IMR-90 (cell line): ENCODE data around the gene PRKAR1B. TPM values are rescaled to one million over a fixed set of nuclear protein-coding genes. Genes with fewer than 3 reads are reported as not detected.

Experiments used
- ATAC-seq: fragments of 200-7000 bp; cut with Tn5 transposase; 2 replicates; pipeline ENCODE4 v1.9.1; 2020; ENCODE audit warnings: low read depth, mild to moderate bottlenecking, moderate library complexity
- BruUV-seq: library from RNA; stranded (reverse); fragments of 400-500 nt; replicated peaks from 2 replicates; lab custom pipeline; 2021; lab: Mats Ljungman, UMichigan
- CTCF ChIA-PET: fragments of 300-600 bp; formaldehyde crosslinking; extraction: SDS; loops from one replicate; lab custom pipeline; 2021; ENCODE audit warnings: antibody characterized with exemption; lab: Yijun Ruan, JAX
- POLR2A ChIA-PET: fragments of 300-600 bp; sonication (Branson Sonifier 250); formaldehyde crosslinking; loops from one replicate; lab custom pipeline; 2022; ENCODE audit warnings: antibody characterized with exemption; ENCODE audit not compliant: unreplicated experiment; lab: Charles Lee
- DNase-seq: peaks from one replicate; pipeline ENCODE4 v3.0.0; 2013
- H2AFZ ChIP-seq: replicated peaks from 2 replicates; pipeline ENCODE3; 2013; ENCODE audit warnings: low read length, mild to moderate bottlenecking; ENCODE audit not compliant: poor library complexity
- H2AK5ac ChIP-seq: 2 replicates; pipeline ENCODE4 v1.6.1; 2013; ENCODE audit warnings: low read depth, low read length, inconsistent platforms
- H2AK9ac ChIP-seq: replicated peaks from 2 replicates; pipeline ENCODE3; 2013; ENCODE audit warnings: mild to moderate bottlenecking, low read depth, low read length, moderate library complexity; ENCODE audit not compliant: poor library complexity
- H2BK120ac ChIP-seq: 2 replicates; pipeline ENCODE4 v1.6.1; 2013; ENCODE audit warnings: low read depth, low read length, inconsistent platforms
- H2BK15ac ChIP-seq: 3 replicates; pipeline ENCODE4 v1.6.1; 2013; ENCODE audit warnings: low read depth, low read length, inconsistent platforms
- H2BK20ac ChIP-seq: 2 replicates; pipeline ENCODE4 v1.6.1; 2013; ENCODE audit warnings: low read depth, mild to moderate bottlenecking, inconsistent platforms, low read length, moderate library complexity
- H2BK5ac ChIP-seq: 2 replicates; pipeline ENCODE4 v1.6.1; 2013; ENCODE audit warnings: mild to moderate bottlenecking, low read depth, low read length, inconsistent platforms; ENCODE audit not compliant: poor library complexity, severe bottlenecking
- H3K14ac ChIP-seq: replicated peaks from 2 replicates; pipeline ENCODE4 v1.6.1; 2013; ENCODE audit warnings: low read depth, low read length, inconsistent platforms
- H3K18ac ChIP-seq: 2 replicates; pipeline ENCODE4 v1.6.1; 2013; ENCODE audit warnings: low read depth, low read length, control low read depth
- H3K23ac ChIP-seq: 2 replicates; pipeline ENCODE4 v1.6.1; 2013; ENCODE audit warnings: low read depth, low read length, inconsistent platforms
- H3K27ac ChIP-seq: 2 replicates; pipeline ENCODE4 v1.5.1; 2013; ENCODE audit warnings: mild to moderate bottlenecking, control low read depth, low read length; ENCODE audit not compliant: insufficient read depth
- H3K27me3 ChIP-seq: 2 replicates; pipeline ENCODE4 v1.6.1; 2013; ENCODE audit warnings: low read length; ENCODE audit not compliant: control insufficient read depth, insufficient read depth
- H3K36me3 ChIP-seq: 2 replicates; pipeline ENCODE4 v1.6.1; 2013; ENCODE audit warnings: low read length, mixed read lengths; ENCODE audit not compliant: control insufficient read depth, insufficient read depth
- H3K4ac ChIP-seq: 2 replicates; pipeline ENCODE4 v1.6.1; 2013; ENCODE audit warnings: low read depth, low read length, inconsistent platforms
- H3K4me1 ChIP-seq: 2 replicates; pipeline ENCODE4 v1.6.1; 2013; ENCODE audit warnings: low read length, mixed read lengths; ENCODE audit not compliant: control insufficient read depth, insufficient read depth
- H3K4me2 ChIP-seq: 2 replicates; pipeline ENCODE4 v1.6.1; 2013; ENCODE audit warnings: low read depth, mild to moderate bottlenecking, control low read depth, low read length, moderate library complexity
- H3K4me3 ChIP-seq: 2 replicates; pipeline ENCODE4 v1.5.1; 2013; ENCODE audit warnings: low read depth, mild to moderate bottlenecking, control low read depth, low read length, moderate library complexity; ENCODE audit not compliant: insufficient read depth
- H3K56ac ChIP-seq: 2 replicates; pipeline ENCODE4 v1.6.1; 2013; ENCODE audit warnings: low read length, inconsistent platforms; ENCODE audit not compliant: insufficient read depth; ENCODE audit errors: extremely low read depth
- H3K79me1 ChIP-seq, 2 experiments: 2 replicates each; pipeline ENCODE4 v1.6.1; 2013; ENCODE audit warnings: low read length in 2 of 2, inconsistent platforms in 1 of 2, low read depth in 1 of 2
- H3K9ac ChIP-seq: 2 replicates; pipeline ENCODE4 v1.6.1; 2013; ENCODE audit warnings: low read depth, low read length, control low read depth
- H3K9me1 ChIP-seq: 2 replicates; pipeline ENCODE4 v1.6.1; 2013; ENCODE audit warnings: low read length, inconsistent platforms; ENCODE audit not compliant: insufficient read depth
- H3K9me3 ChIP-seq: 2 replicates; pipeline ENCODE4 v1.6.1; 2013; ENCODE audit warnings: low read length; ENCODE audit not compliant: control insufficient read depth, insufficient read depth
- H4K20me1 ChIP-seq: 2 replicates; pipeline ENCODE4 v1.6.1; 2013; ENCODE audit warnings: low read length, inconsistent platforms; ENCODE audit not compliant: insufficient read depth
- H4K5ac ChIP-seq: 2 replicates; pipeline ENCODE4 v1.6.1; 2013; ENCODE audit warnings: mild to moderate bottlenecking, low read depth, low read length, control low read depth
- H4K8ac ChIP-seq, 2 experiments: 2 replicates each; pipeline ENCODE4 v1.6.1; 2013; ENCODE audit warnings: low read depth in 2 of 2, low read length in 2 of 2, control low read depth in 1 of 2, inconsistent platforms in 1 of 2
- H4K91ac ChIP-seq: 2 replicates; pipeline ENCODE4 v1.6.1; 2013; ENCODE audit warnings: low read depth, low read length, inconsistent platforms; ENCODE audit not compliant: insufficient read depth
- BHLHE40 ChIP-seq: fragments of 150-350 bp; IDR thresholded peaks from 2 replicates; pipeline ENCODE4 v1.6.1; 2016; ENCODE audit warnings: mild to moderate bottlenecking, low read depth, low read length
- CHD1 ChIP-seq: IDR thresholded peaks from 2 replicates; pipeline ENCODE4 v1.6.1; 2012; ENCODE audit warnings: low read depth, low read length, improper control_type of control experiment
- ELK1 ChIP-seq: fragments of 150-350 bp; IDR thresholded peaks from 2 replicates; pipeline ENCODE4 v1.6.1; 2016; ENCODE audit warnings: low read depth, mild to moderate bottlenecking, low read length, moderate library complexity, borderline replicate concordance
- MAFK ChIP-seq: IDR thresholded peaks from 2 replicates; pipeline ENCODE4 v1.6.1; 2012; ENCODE audit warnings: low read depth, low read length, improper control_type of control experiment
- POLR2A ChIP-seq: IDR thresholded peaks from 2 replicates; pipeline ENCODE4 v1.6.1; 2012; ENCODE audit warnings: mild to moderate bottlenecking, low read depth, low read length
- RCOR1 ChIP-seq: IDR thresholded peaks from 2 replicates; pipeline ENCODE4 v1.6.1; 2012; ENCODE audit warnings: mild to moderate bottlenecking, low read length, improper control_type of control experiment; ENCODE audit not compliant: insufficient replicate concordance
- RFX5 ChIP-seq: IDR thresholded peaks from 2 replicates; pipeline ENCODE4 v1.8.0; 2012; ENCODE audit warnings: low read depth, mild to moderate bottlenecking, low read length, moderate library complexity
- SMC3 ChIP-seq: fragments of 150-350 bp; IDR thresholded peaks from 2 replicates; pipeline ENCODE4 v1.6.1; 2016; ENCODE audit warnings: low read depth, mild to moderate bottlenecking, antibody characterized with exemption, low read length, moderate library complexity
- USF2 ChIP-seq: fragments of 150-350 bp; IDR thresholded peaks from 2 replicates; pipeline ENCODE4 v1.6.1; 2017; ENCODE audit warnings: mild to moderate bottlenecking, antibody characterized with exemption, low read length, low read depth
- WGBS, 2 experiments: methylation state at CpG; one replicate each; pipeline versions ENCODE4 v1.1.5 to v1.1.7; 2013; ENCODE audit warnings: missing lambda C conversion rate in 2 of 2; ENCODE audit not compliant: insufficient read length in 1 of 2; ENCODE audit errors: extremely low coverage in 2 of 2; 5-methylcytosine and 5-hydroxymethylcytosine counted together
- dilution Hi-C: fragments of 300-500 bp; cut with HindIII; formaldehyde crosslinking; loops from one replicate; pipeline ENCODE4 v1.14.3; 2018; ENCODE audit warnings: low sequenced_read_pairs; ENCODE audit not compliant: unreplicated experiment
- in situ Hi-C: fragments of 300-500 bp; cut with MboI; formaldehyde crosslinking; loops from 3 replicates; pipeline ENCODE4 v1.14.3; 2019; ENCODE audit warnings: low sequenced_read_pairs, inconsistent platforms, mixed read lengths
- intact Hi-C: fragments of 100-400 bp; cut with micrococcal nuclease; formaldehyde crosslinking; loops from 2 replicates; pipeline ENCODE4 v1.10.0; 2022
- polyA plus RNA-seq, 3 experiments: library from polyadenylated mRNA; depleted of rRNA; stranded (reverse); fragments of >200 nt; gene quantifications; 2 replicates each; pipeline ENCODE4 v1.2.3, GENCODE V29; 2012; ENCODE audit warnings: low replicate concordance in 1 of 3
- total RNA-seq: library from RNA; depleted of rRNA; stranded (reverse); fragments of >200 nt; gene quantifications from 2 replicates; pipeline ENCODE4 v1.2.3, GENCODE V29; 2012
- TF ChIP-seq, protein P1 (sequence below): conservative IDR thresholded peaks from 2 replicates; pipeline ENCODE4 v1.5.1; 2012; ENCODE audit warnings: mild to moderate bottlenecking, low read depth, low read length, improper control_type of control experiment

PRKAR1B gene
- total and polyA plus RNA-seq, 2 of the 4 experiments (the other 2 are of a cell fraction), result 15.2 to 20.2 TPM

GRCh38 chr7:741191-741671, 14.2 kb upstream of the PRKAR1B start:
- Histone ChIP-seq H3K14ac (no peak overlapping the region), H2AFZ (no peak overlapping the region), H3K27me3 (no peaks in the 10 kb centered on the region), H2BK15ac (no peak overlapping the region), H4K5ac (no peak overlapping the region), H3K9ac (no peak overlapping the region), H2BK5ac (no peak overlapping the region), H3K4me3 (no peak overlapping the region), H3K56ac (no peak overlapping the region), H2BK20ac (no peak overlapping the region), H3K4me1 (no peaks in the 10 kb centered on the region), H4K91ac (no peak overlapping the region), H4K20me1 (peaks cover 4% of the 10 kb centered on the region; the same call in 1 of the 2 replicates), H2AK5ac (no peak overlapping the region), H3K18ac (no peak overlapping the region), H3K9me3 (no peaks in the 10 kb centered on the region), H3K36me3 (peaks cover 21% of the 10 kb centered on the region), H3K79me1 (peaks cover 12 to 22% of the 10 kb centered on the region in 2 experiments; a peak in 3 of 4 replicates), H3K4me2 (no peak overlapping the region), H3K27ac (no peak overlapping the region), H2BK120ac (no peak overlapping the region), H3K4ac (no peak overlapping the region), H3K9me1 (0 out of 2 replicates have a peak, but pooled peaks cover 4% of the 10 kb centered on the region), H4K8ac (no peak overlapping the region), H3K23ac (no peak overlapping the region), H2AK9ac (no peak overlapping the region)
- dilution Hi-C loops (no loop called here), in situ Hi-C loops (no loop called here), intact Hi-C loops (no loop called here)
- DNase-seq, result no peak
- ChIA-PET POLR2A (no interaction called here), CTCF (no interaction called here)
- ATAC-seq, result no peak
- no TSS peak for BruUV-seq
- 93% methylated on average over 6 of the region's 17 CpGs; no CpG with 5 or more reads in 1 of the 2 experiments for WGBS, 2 experiments
- TF ChIP-seq RFX5 (no peak), MAFK (no peak), SMC3 (no peak), ELK1 (no peak), POLR2A (no peak), BHLHE40 (no peak), CHD1 (no peak), USF2 (no peak), RCOR1 (no peak)
- TF ChIP-seq, protein P1, sequence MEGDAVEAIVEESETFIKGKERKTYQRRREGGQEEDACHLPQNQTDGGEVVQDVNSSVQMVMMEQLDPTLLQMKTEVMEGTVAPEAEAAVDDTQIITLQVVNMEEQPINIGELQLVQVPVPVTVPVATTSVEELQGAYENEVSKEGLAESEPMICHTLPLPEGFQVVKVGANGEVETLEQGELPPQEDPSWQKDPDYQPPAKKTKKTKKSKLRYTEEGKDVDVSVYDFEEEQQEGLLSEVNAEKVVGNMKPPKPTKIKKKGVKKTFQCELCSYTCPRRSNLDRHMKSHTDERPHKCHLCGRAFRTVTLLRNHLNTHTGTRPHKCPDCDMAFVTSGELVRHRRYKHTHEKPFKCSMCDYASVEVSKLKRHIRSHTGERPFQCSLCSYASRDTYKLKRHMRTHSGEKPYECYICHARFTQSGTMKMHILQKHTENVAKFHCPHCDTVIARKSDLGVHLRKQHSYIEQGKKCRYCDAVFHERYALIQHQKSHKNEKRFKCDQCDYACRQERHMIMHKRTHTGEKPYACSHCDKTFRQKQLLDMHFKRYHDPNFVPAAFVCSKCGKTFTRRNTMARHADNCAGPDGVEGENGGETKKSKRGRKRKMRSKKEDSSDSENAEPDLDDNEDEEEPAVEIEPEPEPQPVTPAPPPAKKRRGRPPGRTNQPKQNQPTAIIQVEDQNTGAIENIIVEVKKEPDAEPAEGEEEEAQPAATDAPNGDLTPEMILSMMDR, result no peak
